Measurements from ENCODE around the gene PLEKHA5.

DNA sequence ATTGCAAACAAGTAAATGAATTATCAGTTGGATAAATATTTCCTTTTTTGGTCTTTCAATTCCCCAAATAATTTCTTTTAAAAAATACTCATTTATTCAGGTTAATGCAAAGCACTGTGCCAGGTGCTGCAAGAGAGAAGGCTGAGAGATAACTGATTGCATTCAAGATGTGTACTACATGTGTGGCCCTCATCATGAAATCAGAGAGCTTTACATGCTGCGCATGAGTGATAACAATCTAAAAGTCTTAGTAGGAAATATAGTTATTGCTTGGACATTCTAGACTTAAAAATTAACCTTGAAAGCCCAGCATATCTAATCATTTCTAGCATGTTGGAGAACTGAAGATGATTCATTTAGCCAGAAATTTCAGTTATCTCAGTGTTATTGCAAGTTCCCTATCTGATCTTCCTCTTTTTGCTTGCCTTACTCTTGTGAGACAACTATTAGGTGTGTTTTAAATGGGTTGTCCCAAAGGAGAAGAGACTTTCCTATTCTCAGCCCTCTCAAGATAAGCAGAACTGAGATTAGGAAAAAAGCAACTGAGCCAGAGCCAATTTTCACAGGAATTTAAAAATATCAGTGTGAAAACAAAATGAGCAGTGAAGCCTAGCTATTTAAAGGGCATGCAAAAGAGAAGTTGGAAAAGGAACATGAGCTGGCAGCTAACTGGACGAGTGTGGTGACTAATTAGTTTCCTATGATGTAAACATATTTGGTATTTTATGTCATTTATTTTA, 60.9 kb downstream of the PLEKHA5 start:
- TF ChIP-seq POLR2AphosphoS5 (IDR thresholded peaks at IDR 0.05; ENCODE audit: low read depth) (no peak), ZNF331 (CRISPR knock-in tag; IDR thresholded peaks at IDR 0.05; ENCODE audit: low read depth) (no peak)
- TF ChIP-seq, protein P1, sequence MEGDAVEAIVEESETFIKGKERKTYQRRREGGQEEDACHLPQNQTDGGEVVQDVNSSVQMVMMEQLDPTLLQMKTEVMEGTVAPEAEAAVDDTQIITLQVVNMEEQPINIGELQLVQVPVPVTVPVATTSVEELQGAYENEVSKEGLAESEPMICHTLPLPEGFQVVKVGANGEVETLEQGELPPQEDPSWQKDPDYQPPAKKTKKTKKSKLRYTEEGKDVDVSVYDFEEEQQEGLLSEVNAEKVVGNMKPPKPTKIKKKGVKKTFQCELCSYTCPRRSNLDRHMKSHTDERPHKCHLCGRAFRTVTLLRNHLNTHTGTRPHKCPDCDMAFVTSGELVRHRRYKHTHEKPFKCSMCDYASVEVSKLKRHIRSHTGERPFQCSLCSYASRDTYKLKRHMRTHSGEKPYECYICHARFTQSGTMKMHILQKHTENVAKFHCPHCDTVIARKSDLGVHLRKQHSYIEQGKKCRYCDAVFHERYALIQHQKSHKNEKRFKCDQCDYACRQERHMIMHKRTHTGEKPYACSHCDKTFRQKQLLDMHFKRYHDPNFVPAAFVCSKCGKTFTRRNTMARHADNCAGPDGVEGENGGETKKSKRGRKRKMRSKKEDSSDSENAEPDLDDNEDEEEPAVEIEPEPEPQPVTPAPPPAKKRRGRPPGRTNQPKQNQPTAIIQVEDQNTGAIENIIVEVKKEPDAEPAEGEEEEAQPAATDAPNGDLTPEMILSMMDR (conservative IDR thresholded peaks at IDR 0.05; ENCODE audit: low read depth in 2 of 2) = no peak

Data from GM23338 (cell line).